GM10266 (cell line): ENCODE results near the gene ALDH1A1.

Experiments used
- DNase-seq: peaks from one replicate; pipeline ENCODE4 v3.0.0; 2012; ENCODE audit errors: extremely low spot score
- CTCF ChIP-seq: IDR thresholded peaks from 2 replicates; pipeline ENCODE4 v1.5.1; 2012; ENCODE audit warnings: mild to moderate bottlenecking, low read depth; ENCODE audit not compliant: control insufficient read depth, insufficient read depth; ENCODE audit errors: missing control alignments

Gene ALDH1A1

GRCh38 chr9:72888067-72888466, 64.8 kb downstream of the ALDH1A1 start:
- no peak for DNase-seq
- no peak for TF ChIP-seq CTCF

GRCh38 chr9:72886386-72886785, 66.5 kb downstream of the ALDH1A1 start:
- DNase-seq = no peak
- TF ChIP-seq CTCF = no peak

- TF ChIP-seq CTCF = no peak
- no peak for DNase-seq
These were observed 68.3 kb downstream of the ALDH1A1 start for GRCh38 chr9:72884508-72884907.

GRCh38 chr9:72883875-72884274, 69.0 kb downstream of the ALDH1A1 start:
- no peak for TF ChIP-seq CTCF
- no peak for DNase-seq

- TF ChIP-seq CTCF = no peak
- no peak for DNase-seq
These were observed 70.6 kb downstream of the ALDH1A1 start for GRCh38 chr9:72882117-72882775.

- no peak for TF ChIP-seq CTCF
- no peak for DNase-seq
These were observed 72.0 kb downstream of the ALDH1A1 start for GRCh38 chr9:72880821-72881220.

GRCh38 chr9:72875221-72875620, 77.6 kb downstream of the ALDH1A1 start:
- DNase-seq = no peak
- TF ChIP-seq CTCF = no peak
